Embryonic facial prominence (tissue), 1 donor: ENCODE data around the gene SLC5A7.

Experiments
- DNase-seq: peaks from one replicate; pipeline ENCODE4 v3.0.0-alpha.2; 2016; ENCODE audit errors: extremely low spot score

The SLC5A7 gene

GRCh38 chr2:107986278-107987217, at the start of gene SLC5A7:
SLC5A7 (plus strand) TSS chr2:107986524; CDS start chr2:107988156, 1,632 bp downstream.
- no peak for DNase-seq

DNA sequence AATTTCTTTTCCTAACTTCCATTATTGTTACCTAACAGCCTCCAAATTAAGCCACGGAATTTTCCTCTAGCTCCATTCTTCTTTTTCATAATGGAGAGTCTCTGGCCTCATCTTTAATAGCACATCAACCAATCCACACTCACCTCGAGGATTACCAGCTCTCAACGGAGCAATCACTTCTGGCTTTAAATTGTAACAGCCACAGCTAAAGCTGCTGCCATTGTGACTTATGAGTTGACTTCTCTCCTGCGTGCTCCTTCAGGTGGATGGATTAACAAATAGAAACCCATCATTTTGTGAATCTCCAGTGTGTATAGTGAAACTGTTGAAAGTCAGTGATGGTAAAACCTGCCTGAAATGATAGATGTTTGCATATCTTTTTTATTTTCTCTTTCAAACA, 24.9 kb upstream of the SLC5A7 start:
- no peak for DNase-seq

DNA sequence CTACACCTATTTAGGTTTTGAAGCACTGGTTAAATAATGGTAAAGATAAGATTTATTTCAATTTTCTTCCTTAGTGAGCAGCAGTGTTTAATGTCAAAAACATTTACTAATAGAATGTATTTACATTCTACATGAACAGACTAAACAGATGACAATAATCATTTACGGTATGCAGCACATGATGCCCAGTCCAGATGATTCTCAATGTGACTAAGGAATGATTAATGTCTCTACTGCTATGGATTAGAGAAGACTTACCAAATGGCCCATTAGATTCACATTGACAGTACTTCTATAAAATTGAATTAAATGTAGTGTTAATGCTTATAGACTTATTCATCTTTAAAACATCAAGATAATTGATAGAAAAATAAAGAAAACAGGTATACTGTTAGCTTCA, 22.1 kb upstream of the SLC5A7 start:
- DNase-seq = no peak

- no peak for DNase-seq
These were observed 1.6 kb upstream of the SLC5A7 start for GRCh38 chr2:107984707-107985106.

- no peak for DNase-seq
These were observed 1.8 kb downstream of the SLC5A7 start for GRCh38 chr2:107988108-107988507.

- DNase-seq = no peak
These were observed 3.1 kb downstream of the SLC5A7 start for GRCh38 chr2:107989445-107989844.

GRCh38 chr2:107990718-107991117, 4.4 kb downstream of the SLC5A7 start:
- no peak for DNase-seq

DNA sequence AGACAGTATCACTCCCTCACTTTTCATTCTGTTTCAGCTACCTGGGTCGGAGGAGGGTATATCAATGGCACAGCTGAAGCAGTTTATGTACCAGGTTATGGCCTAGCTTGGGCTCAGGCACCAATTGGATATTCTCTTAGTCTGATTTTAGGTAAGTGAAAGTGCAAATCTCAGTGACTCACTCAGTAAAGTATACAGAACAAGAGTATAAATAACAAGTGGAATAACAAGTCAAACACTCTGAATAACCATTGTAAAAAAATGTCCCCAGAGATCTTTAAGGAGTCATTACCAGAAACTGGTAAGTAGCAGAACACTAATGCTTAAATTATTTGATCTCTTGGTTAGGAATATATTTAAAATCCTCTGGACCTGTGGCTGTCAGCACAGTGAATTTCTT, 5.7 kb downstream of the SLC5A7 start:
- no peak for DNase-seq

DNA sequence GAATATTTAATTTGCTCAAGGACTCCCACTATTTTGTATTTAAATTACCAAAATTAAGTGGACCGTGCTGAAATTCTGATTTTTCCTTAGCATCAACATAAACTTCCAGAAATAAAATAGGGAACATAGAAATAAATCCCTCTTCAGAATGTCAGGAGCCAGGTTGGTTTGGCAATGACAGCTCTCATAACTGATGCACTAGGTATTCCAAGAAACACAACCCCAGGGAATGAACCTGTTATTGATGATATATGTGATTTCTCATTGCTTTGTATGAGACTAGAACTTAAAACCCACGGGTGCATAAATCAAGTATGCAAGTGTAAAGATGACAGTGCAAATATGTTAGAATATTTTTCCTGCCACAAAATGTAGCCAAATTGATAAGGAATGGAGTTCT, 12.8 kb downstream of the SLC5A7 start:
- DNase-seq = no peak

DNA sequence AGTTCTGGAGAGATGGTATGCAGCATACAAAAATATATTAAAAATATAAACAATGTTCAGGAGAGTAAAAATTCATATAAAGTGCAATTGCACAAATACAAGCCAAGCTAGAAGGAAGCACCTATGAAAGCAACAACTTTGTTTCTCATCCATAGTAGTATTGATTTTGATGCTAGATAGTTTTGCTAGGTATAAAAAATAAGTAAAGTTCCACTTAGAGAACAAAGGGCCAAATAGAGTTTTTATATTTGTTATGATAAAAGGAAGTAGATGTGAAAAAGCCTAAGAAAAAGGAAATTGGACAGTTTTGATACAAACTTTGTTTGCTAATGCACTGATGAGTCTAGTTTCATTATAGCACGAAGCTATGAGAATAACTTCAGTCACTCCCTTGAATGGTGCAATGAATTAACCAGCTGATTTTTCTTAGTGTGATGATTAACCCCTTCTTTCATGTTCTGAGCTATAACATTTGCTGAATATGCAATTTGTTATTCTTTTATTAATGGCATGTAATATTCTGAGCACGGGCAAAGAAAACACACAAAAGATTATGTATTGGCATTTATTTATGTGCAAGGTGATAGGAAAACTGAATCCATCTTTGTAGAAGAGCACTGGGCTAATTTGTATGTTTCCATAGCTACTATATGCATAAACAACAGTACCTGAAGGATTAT, 24.7 kb downstream of the SLC5A7 start:
- no peak for DNase-seq

- DNase-seq = no peak
These were observed 27.0 kb downstream of the SLC5A7 start for GRCh38 chr2:108013305-108013704.

- DNase-seq = no peak
These were observed 36.3 kb downstream of the SLC5A7 start for GRCh38 chr2:108022628-108023027.

DNA sequence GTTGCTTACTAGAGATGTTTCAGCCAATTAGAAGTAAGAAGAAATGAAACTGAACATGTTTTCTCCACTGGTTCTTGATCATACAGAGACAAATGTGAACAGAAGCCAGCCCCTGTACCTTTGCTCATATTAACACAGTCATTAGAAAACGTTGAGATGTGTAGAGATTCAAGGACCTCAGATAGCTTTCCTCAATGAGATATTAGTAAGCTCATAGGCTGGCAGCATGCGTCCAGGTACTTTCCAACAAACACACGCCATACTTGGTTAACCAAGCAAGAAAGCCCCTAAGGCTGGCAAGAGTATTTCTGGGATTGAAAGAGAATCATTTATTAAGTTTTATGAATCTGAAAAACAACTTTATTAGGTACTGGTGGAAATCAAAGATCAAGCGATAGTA, 37.5 kb downstream of the SLC5A7 start:
- no peak for DNase-seq

- DNase-seq = no peak
These were observed 39.9 kb downstream of the SLC5A7 start for GRCh38 chr2:108026092-108026794.

GRCh38 chr2:108029496-108029895, 43.2 kb downstream of the SLC5A7 start:
- DNase-seq = no peak

DNA sequence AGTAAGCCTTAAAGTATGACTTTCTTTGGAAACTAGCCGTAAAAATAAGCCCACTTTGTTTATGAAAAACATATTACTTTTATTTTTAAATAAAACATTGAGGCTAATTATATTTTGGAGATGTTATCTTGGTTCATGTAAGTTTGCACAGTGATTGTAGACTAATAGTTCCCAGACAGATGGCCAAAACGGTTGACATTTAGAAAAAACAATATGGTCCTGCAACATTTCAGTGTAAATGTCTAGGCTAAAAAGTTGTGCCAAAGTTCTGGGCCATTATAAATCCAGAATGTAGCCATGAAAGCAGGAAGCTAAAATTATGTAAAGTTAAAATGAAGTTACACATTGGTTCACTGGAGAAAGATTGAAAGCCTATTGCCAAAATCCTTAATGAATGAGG, 43.6 kb downstream of the SLC5A7 start:
- DNase-seq = no peak

DNA sequence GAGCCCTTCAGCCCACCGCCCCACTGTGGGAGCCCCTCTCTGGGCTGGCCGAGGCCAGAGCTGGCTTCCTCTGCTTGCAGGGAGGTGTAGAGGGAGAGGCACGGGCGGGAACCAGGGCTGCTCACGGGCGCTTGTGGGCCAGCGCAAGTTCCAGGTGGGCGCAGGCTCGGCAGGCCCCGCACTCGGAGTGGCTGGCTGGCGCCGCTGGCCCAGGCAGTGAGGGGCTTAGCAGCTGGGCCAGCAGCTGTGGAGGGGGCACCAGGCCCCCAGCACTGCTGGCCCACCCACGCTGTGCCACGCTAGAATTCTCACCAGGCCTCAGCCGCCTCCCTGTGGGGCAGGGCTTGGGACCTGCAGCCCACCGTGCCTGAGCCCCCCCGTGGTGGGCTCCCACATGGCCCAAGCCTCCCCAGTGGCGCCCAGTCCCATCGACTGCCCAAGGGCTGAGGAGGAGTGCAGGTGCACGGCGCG, 45.2 kb downstream of the SLC5A7 start:
- DNase-seq = no peak

- no peak for DNase-seq
These were observed 48.5 kb downstream of the SLC5A7 start for GRCh38 chr2:108034843-108035242.

DNA sequence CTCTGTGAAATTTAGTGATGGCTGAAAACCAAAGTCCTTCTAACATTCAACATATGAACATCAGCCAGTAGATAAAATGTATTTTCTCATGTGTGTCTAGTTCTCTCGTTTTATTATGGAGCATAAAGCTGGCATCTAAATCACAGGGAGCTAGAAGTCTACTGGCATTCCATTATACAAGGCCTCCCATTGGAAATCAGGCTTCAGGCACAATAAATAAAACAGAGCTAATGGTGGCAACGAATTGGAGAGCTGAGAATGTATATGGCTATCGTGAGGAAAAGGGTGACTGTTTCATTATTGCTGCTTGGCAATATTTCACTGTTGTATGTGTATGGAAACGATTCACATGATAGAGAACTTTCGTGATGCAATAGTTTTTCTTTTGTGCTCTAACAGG, 62.4 kb downstream of the SLC5A7 start:
- no peak for DNase-seq

- no peak for DNase-seq
These were observed 72.3 kb downstream of the SLC5A7 start for GRCh38 chr2:108058576-108059137.

DNA sequence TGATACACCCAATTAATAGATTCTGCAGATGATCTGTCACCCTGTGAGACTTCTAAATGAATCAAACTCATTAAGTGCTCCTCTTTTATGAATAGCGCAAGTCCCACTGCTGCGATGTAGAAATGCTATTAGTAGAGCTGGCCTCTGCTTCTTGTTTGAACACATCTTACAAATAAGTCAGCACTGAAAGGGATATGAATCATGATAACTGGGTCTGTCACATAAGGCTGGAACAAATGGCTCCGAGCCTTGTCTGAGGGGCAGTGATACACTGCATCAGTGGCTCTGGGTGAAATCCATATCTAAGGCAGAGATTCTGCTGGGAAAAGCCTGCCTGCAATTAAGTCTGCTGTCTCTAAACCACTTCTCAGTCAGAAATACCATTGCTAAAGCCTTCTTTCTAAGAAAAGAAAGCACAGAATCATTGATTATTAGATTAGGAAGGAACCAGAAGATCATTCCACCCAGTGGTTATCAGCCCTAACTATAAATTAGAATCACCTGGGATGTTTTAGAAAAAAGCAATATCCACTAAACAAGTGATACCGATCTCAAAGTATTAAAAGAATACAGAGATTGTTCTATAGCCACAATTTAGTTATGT, 75.2 kb downstream of the SLC5A7 start:
- DNase-seq = no peak
